IMR-90 (cell line): ENCODE results near the gene PRR27. TPM values are rescaled to one million over a fixed set of nuclear protein-coding genes. Genes with fewer than 3 reads are reported as not detected.

Experiments used
- ATAC-seq: fragments of 200-7000 bp; cut with Tn5 transposase; 2 replicates; pipeline ENCODE4 v1.9.1; 2020; ENCODE audit warnings: low read depth, mild to moderate bottlenecking, moderate library complexity
- BruUV-seq: library from RNA; stranded (reverse); fragments of 400-500 nt; replicated peaks from 2 replicates; lab custom pipeline; 2021; lab: Mats Ljungman, UMichigan
- CTCF ChIA-PET: fragments of 300-600 bp; formaldehyde crosslinking; extraction: SDS; loops from one replicate; lab custom pipeline; 2021; ENCODE audit warnings: antibody characterized with exemption; lab: Yijun Ruan, JAX
- POLR2A ChIA-PET: fragments of 300-600 bp; sonication (Branson Sonifier 250); formaldehyde crosslinking; loops from one replicate; lab custom pipeline; 2022; ENCODE audit warnings: antibody characterized with exemption; ENCODE audit not compliant: unreplicated experiment; lab: Charles Lee
- DNase-seq: peaks from one replicate; pipeline ENCODE4 v3.0.0; 2013
- H2AFZ ChIP-seq: replicated peaks from 2 replicates; pipeline ENCODE3; 2013; ENCODE audit warnings: low read length, mild to moderate bottlenecking; ENCODE audit not compliant: poor library complexity
- H2AK5ac ChIP-seq: 2 replicates; pipeline ENCODE4 v1.6.1; 2013; ENCODE audit warnings: low read depth, low read length, inconsistent platforms
- H2AK9ac ChIP-seq: replicated peaks from 2 replicates; pipeline ENCODE3; 2013; ENCODE audit warnings: mild to moderate bottlenecking, low read depth, low read length, moderate library complexity; ENCODE audit not compliant: poor library complexity
- H2BK120ac ChIP-seq: 2 replicates; pipeline ENCODE4 v1.6.1; 2013; ENCODE audit warnings: low read depth, low read length, inconsistent platforms
- H2BK15ac ChIP-seq: 3 replicates; pipeline ENCODE4 v1.6.1; 2013; ENCODE audit warnings: low read depth, low read length, inconsistent platforms
- H2BK20ac ChIP-seq: 2 replicates; pipeline ENCODE4 v1.6.1; 2013; ENCODE audit warnings: low read depth, mild to moderate bottlenecking, inconsistent platforms, low read length, moderate library complexity
- H2BK5ac ChIP-seq: 2 replicates; pipeline ENCODE4 v1.6.1; 2013; ENCODE audit warnings: mild to moderate bottlenecking, low read depth, low read length, inconsistent platforms; ENCODE audit not compliant: poor library complexity, severe bottlenecking
- H3K14ac ChIP-seq: replicated peaks from 2 replicates; pipeline ENCODE4 v1.6.1; 2013; ENCODE audit warnings: low read depth, low read length, inconsistent platforms
- H3K18ac ChIP-seq: 2 replicates; pipeline ENCODE4 v1.6.1; 2013; ENCODE audit warnings: low read depth, low read length, control low read depth
- H3K23ac ChIP-seq: 2 replicates; pipeline ENCODE4 v1.6.1; 2013; ENCODE audit warnings: low read depth, low read length, inconsistent platforms
- H3K27ac ChIP-seq: 2 replicates; pipeline ENCODE4 v1.5.1; 2013; ENCODE audit warnings: mild to moderate bottlenecking, control low read depth, low read length; ENCODE audit not compliant: insufficient read depth
- H3K27me3 ChIP-seq: 2 replicates; pipeline ENCODE4 v1.6.1; 2013; ENCODE audit warnings: low read length; ENCODE audit not compliant: control insufficient read depth, insufficient read depth
- H3K36me3 ChIP-seq: 2 replicates; pipeline ENCODE4 v1.6.1; 2013; ENCODE audit warnings: low read length, mixed read lengths; ENCODE audit not compliant: control insufficient read depth, insufficient read depth
- H3K4ac ChIP-seq: 2 replicates; pipeline ENCODE4 v1.6.1; 2013; ENCODE audit warnings: low read depth, low read length, inconsistent platforms
- H3K4me1 ChIP-seq: 2 replicates; pipeline ENCODE4 v1.6.1; 2013; ENCODE audit warnings: low read length, mixed read lengths; ENCODE audit not compliant: control insufficient read depth, insufficient read depth
- H3K4me2 ChIP-seq: 2 replicates; pipeline ENCODE4 v1.6.1; 2013; ENCODE audit warnings: low read depth, mild to moderate bottlenecking, control low read depth, low read length, moderate library complexity
- H3K4me3 ChIP-seq: 2 replicates; pipeline ENCODE4 v1.5.1; 2013; ENCODE audit warnings: low read depth, mild to moderate bottlenecking, control low read depth, low read length, moderate library complexity; ENCODE audit not compliant: insufficient read depth
- H3K56ac ChIP-seq: 2 replicates; pipeline ENCODE4 v1.6.1; 2013; ENCODE audit warnings: low read length, inconsistent platforms; ENCODE audit not compliant: insufficient read depth; ENCODE audit errors: extremely low read depth
- H3K79me1 ChIP-seq, 2 experiments: 2 replicates each; pipeline ENCODE4 v1.6.1; 2013; ENCODE audit warnings: low read length in 2 of 2, inconsistent platforms in 1 of 2, low read depth in 1 of 2
- H3K9ac ChIP-seq: 2 replicates; pipeline ENCODE4 v1.6.1; 2013; ENCODE audit warnings: low read depth, low read length, control low read depth
- H3K9me1 ChIP-seq: 2 replicates; pipeline ENCODE4 v1.6.1; 2013; ENCODE audit warnings: low read length, inconsistent platforms; ENCODE audit not compliant: insufficient read depth
- H3K9me3 ChIP-seq: 2 replicates; pipeline ENCODE4 v1.6.1; 2013; ENCODE audit warnings: low read length; ENCODE audit not compliant: control insufficient read depth, insufficient read depth
- H4K20me1 ChIP-seq: 2 replicates; pipeline ENCODE4 v1.6.1; 2013; ENCODE audit warnings: low read length, inconsistent platforms; ENCODE audit not compliant: insufficient read depth
- H4K5ac ChIP-seq: 2 replicates; pipeline ENCODE4 v1.6.1; 2013; ENCODE audit warnings: mild to moderate bottlenecking, low read depth, low read length, control low read depth
- H4K8ac ChIP-seq, 2 experiments: 2 replicates each; pipeline ENCODE4 v1.6.1; 2013; ENCODE audit warnings: low read depth in 2 of 2, low read length in 2 of 2, control low read depth in 1 of 2, inconsistent platforms in 1 of 2
- H4K91ac ChIP-seq: 2 replicates; pipeline ENCODE4 v1.6.1; 2013; ENCODE audit warnings: low read depth, low read length, inconsistent platforms; ENCODE audit not compliant: insufficient read depth
- CEBPB ChIP-seq: IDR thresholded peaks from 2 replicates; pipeline ENCODE4 v1.6.1; 2012; ENCODE audit warnings: low read depth, low read length, improper control_type of control experiment
- CHD1 ChIP-seq: IDR thresholded peaks from 2 replicates; pipeline ENCODE4 v1.6.1; 2012; ENCODE audit warnings: low read depth, low read length, improper control_type of control experiment
- FOS ChIP-seq: fragments of 150-350 bp; IDR thresholded peaks from 2 replicates; pipeline ENCODE4 v1.6.1; 2016; ENCODE audit warnings: low read depth, low read length
- MAFK ChIP-seq: IDR thresholded peaks from 2 replicates; pipeline ENCODE4 v1.6.1; 2012; ENCODE audit warnings: low read depth, low read length, improper control_type of control experiment
- MAZ ChIP-seq: IDR thresholded peaks from 2 replicates; pipeline ENCODE4 v1.6.1; 2012; ENCODE audit warnings: low read depth, mild to moderate bottlenecking, low read length, improper control_type of control experiment, moderate library complexity, borderline replicate concordance
- MXI1 ChIP-seq: IDR thresholded peaks from 2 replicates; pipeline ENCODE4 v1.6.1; 2012; ENCODE audit warnings: low read depth, mild to moderate bottlenecking, low read length, moderate library complexity, borderline replicate concordance
- NFE2L2 ChIP-seq: fragments of 150-350 bp; IDR thresholded peaks from 2 replicates; pipeline ENCODE4 v1.6.1; 2016; ENCODE audit warnings: low read depth, mild to moderate bottlenecking, low read length
- POLR2A ChIP-seq: IDR thresholded peaks from 2 replicates; pipeline ENCODE4 v1.6.1; 2012; ENCODE audit warnings: mild to moderate bottlenecking, low read depth, low read length
- RAD21 ChIP-seq: IDR thresholded peaks from 2 replicates; pipeline ENCODE4 v1.6.1; 2012; ENCODE audit warnings: low read length, improper control_type of control experiment
- WGBS, 2 experiments: methylation state at CpG; one replicate each; pipeline versions ENCODE4 v1.1.5 to v1.1.7; 2013; ENCODE audit warnings: missing lambda C conversion rate in 2 of 2; ENCODE audit not compliant: insufficient read length in 1 of 2; ENCODE audit errors: extremely low coverage in 2 of 2; 5-methylcytosine and 5-hydroxymethylcytosine counted together
- dilution Hi-C: fragments of 300-500 bp; cut with HindIII; formaldehyde crosslinking; loops from one replicate; pipeline ENCODE4 v1.14.3; 2018; ENCODE audit warnings: low sequenced_read_pairs; ENCODE audit not compliant: unreplicated experiment
- in situ Hi-C: fragments of 300-500 bp; cut with MboI; formaldehyde crosslinking; loops from 3 replicates; pipeline ENCODE4 v1.14.3; 2019; ENCODE audit warnings: low sequenced_read_pairs, inconsistent platforms, mixed read lengths
- intact Hi-C: fragments of 100-400 bp; cut with micrococcal nuclease; formaldehyde crosslinking; loops from 2 replicates; pipeline ENCODE4 v1.10.0; 2022
- polyA plus RNA-seq, 3 experiments: library from polyadenylated mRNA; depleted of rRNA; stranded (reverse); fragments of >200 nt; gene quantifications; 2 replicates each; pipeline ENCODE4 v1.2.3, GENCODE V29; 2012; ENCODE audit warnings: low replicate concordance in 1 of 3
- total RNA-seq: library from RNA; depleted of rRNA; stranded (reverse); fragments of >200 nt; gene quantifications from 2 replicates; pipeline ENCODE4 v1.2.3, GENCODE V29; 2012
- TF ChIP-seq, protein P1 (sequence below): fragments of 150-350 bp; IDR thresholded peaks from 2 replicates; pipeline ENCODE4 v1.6.1; 2016; ENCODE audit warnings: low read depth, mild to moderate bottlenecking, low read length, moderate library complexity, borderline replicate concordance

PRR27 gene
- total and polyA plus RNA-seq, 2 of the 4 experiments (the other 2 are of a cell fraction): not detected

DNA sequence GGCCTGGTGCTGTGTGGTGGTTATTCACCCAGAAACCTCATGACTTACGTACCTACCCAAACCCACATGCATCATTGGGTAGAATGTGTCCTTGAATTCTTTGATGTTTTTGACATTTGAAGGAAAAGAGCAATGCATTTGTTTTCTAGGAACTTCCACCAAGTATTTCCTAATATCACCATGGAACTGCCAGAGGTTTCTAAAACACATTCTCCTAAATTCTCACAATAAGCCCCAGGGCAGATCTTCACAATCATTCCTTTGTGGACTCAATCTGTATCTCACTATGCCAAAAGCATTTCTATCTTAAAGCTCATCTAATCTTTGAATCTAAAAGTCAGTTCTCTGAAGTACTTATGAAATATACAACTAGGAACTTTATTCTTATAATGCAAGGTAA lies 33.2 kb downstream of the PRR27 start:
- no peak overlapping the region for H2BK120ac ChIP-seq
- dilution Hi-C loops (no loop called here), intact Hi-C loops (no loop called here), in situ Hi-C loops (loop anchor here (10.0 kb wide), 1 partner anchor 502 kb away; no protein-coding TSS in a partner anchor)
- DNase-seq (no peak), ATAC-seq (no peak)
- no peak overlapping the region for H3K18ac ChIP-seq
- H2AFZ ChIP-seq: no peak overlapping the region
- no peak overlapping the region for H3K27ac ChIP-seq
- no peaks in the 10 kb centered on the region for H3K27me3 ChIP-seq
- no peak overlapping the region for H3K23ac ChIP-seq
- H4K5ac ChIP-seq: no peak overlapping the region
- no peak overlapping the region for H3K4me3 ChIP-seq
- no peak overlapping the region for H2AK9ac ChIP-seq
- BruUV-seq: no TSS peak
- H3K14ac ChIP-seq: no peak overlapping the region
- no peaks in the 10 kb centered on the region for H3K9me1 ChIP-seq
- no peak overlapping the region for H2BK20ac ChIP-seq
- no peak overlapping the region for H2BK5ac ChIP-seq
- H2BK15ac ChIP-seq: no peak overlapping the region
- H3K4me1 ChIP-seq: no peaks in the 10 kb centered on the region
- no CpG with 5 or more reads among the region's 1 CpG for WGBS, 2 experiments
- H3K9me3 ChIP-seq: no peaks in the 10 kb centered on the region
- POLR2A ChIA-PET: no interaction called here
- H3K56ac ChIP-seq: no peak overlapping the region
- H3K36me3 ChIP-seq: no peaks in the 10 kb centered on the region
- H4K8ac ChIP-seq: no peak overlapping the region
- no peak overlapping the region for H3K9ac ChIP-seq
- H2AK5ac ChIP-seq: no peak overlapping the region
- no peaks in the 10 kb centered on the region for H4K20me1 ChIP-seq
- TF ChIP-seq MAZ (no peak), MAFK (no peak), CHD1 (no peak), CEBPB (no peak), NFE2L2 (no peak), POLR2A (no peak), RAD21 (no peak), MXI1 (no peak), FOS (no peak)
- TF ChIP-seq, protein P1, sequence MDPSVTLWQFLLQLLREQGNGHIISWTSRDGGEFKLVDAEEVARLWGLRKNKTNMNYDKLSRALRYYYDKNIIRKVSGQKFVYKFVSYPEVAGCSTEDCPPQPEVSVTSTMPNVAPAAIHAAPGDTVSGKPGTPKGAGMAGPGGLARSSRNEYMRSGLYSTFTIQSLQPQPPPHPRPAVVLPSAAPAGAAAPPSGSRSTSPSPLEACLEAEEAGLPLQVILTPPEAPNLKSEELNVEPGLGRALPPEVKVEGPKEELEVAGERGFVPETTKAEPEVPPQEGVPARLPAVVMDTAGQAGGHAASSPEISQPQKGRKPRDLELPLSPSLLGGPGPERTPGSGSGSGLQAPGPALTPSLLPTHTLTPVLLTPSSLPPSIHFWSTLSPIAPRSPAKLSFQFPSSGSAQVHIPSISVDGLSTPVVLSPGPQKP: no peak
- no peak overlapping the region for H4K91ac ChIP-seq
- no peak overlapping the region for H3K4ac ChIP-seq
- no peak overlapping the region for H3K4me2 ChIP-seq
- CTCF ChIA-PET: interaction anchor here (0.7 kb wide), 1 partner anchor 496 kb away, joined by 5 read pairs; no protein-coding TSS in a partner anchor
- no peaks in the 10 kb centered on the region for H3K79me1 ChIP-seq
